ENCODE measurements around the gene RPRM.

RPRM gene

GRCh38 chr2:153432381-153432780 lies 46.2 kb downstream of the RPRM start:
- H3K4me3 ChIP-seq (ENCODE audit: low read depth, low read length), result no peak overlapping the region
- no peak for TF ChIP-seq CTCF (IDR thresholded peaks at IDR 0.05; ENCODE audit: low read depth, low read length)

- no peak for TF ChIP-seq CTCF (IDR thresholded peaks at IDR 0.05; ENCODE audit: low read depth, low read length)
Measured at GRCh38 chr2:153431114-153431513, 47.4 kb downstream of the RPRM start.

More at GRCh38 chr2:153431114-153431513, 47.4 kb downstream of the RPRM start:
- H3K4me3 ChIP-seq (ENCODE audit: low read depth, low read length), result no peak overlapping the region
